ENCODE measurements around the gene RPEL1.
"Not testable (repeated sequence)": the region's sequence is repeated elsewhere in the genome, so short reads cannot be mapped to it uniquely, and the experiment has no call there.

Gene RPEL1

GRCh38 chr10:103238506-103239252 lies 7.0 kb upstream of the RPEL1 start:
- peak; percentile 1 for DNase-seq

GRCh38 chr10:103241262-103242011 lies 4.2 kb upstream of the RPEL1 start:
- no peak for DNase-seq

- peak; percentile 25 for DNase-seq
These were observed 918 bp upstream of the RPEL1 start for GRCh38 chr10:103244666-103245271.

GRCh38 chr10:103246324-103246723 lies 637 bp downstream of the RPEL1 start:
- no peak for DNase-seq

GRCh38 chr10:103254113-103254512 lies 8.4 kb downstream of the RPEL1 start:
- no peak for DNase-seq

- DNase-seq = no peak
These were observed 9.0 kb downstream of the RPEL1 start for GRCh38 chr10:103254538-103255325.

- no peak for DNase-seq
These were observed 10.9 kb downstream of the RPEL1 start for GRCh38 chr10:103256613-103257012.

- DNase-seq = no peak
These were observed 12.1 kb downstream of the RPEL1 start for GRCh38 chr10:103257812-103258211.

- DNase-seq = not testable (repeated sequence)
These were observed 13.2 kb downstream of the RPEL1 start for GRCh38 chr10:103258928-103259327.

- no peak for DNase-seq
These were observed 14.3 kb downstream of the RPEL1 start for GRCh38 chr10:103259989-103260388.

GRCh38 chr10:103262229-103262628 lies 16.5 kb downstream of the RPEL1 start:
- no peak for DNase-seq

GRCh38 chr10:103265717-103266329 lies 20.1 kb downstream of the RPEL1 start:
- no peak for DNase-seq

GRCh38 chr10:103273041-103273441 lies 27.4 kb downstream of the RPEL1 start:
- DNase-seq = no peak

GRCh38 chr10:103276251-103276895 lies 30.7 kb downstream of the RPEL1 start:
- DNase-seq = no peak

GRCh38 chr10:103276896-103277712 lies 31.4 kb downstream of the RPEL1 start, which contains the start of gene INA:
INA (plus strand) TSS chr10:103277138; CDS start chr10:103277212, 74 bp downstream.
- DNase-seq = peak; percentile 18

- no peak for DNase-seq
These were observed 32.2 kb downstream of the RPEL1 start for GRCh38 chr10:103277713-103278536.

GRCh38 chr10:103278537-103278823 lies 32.8 kb downstream of the RPEL1 start:
- DNase-seq = no peak

GRCh38 chr10:103278862-103279298 lies 33.2 kb downstream of the RPEL1 start:
- no peak for DNase-seq

GRCh38 chr10:103280031-103280430 lies 34.3 kb downstream of the RPEL1 start:
- no peak for DNase-seq

GRCh38 chr10:103280506-103280905 lies 34.8 kb downstream of the RPEL1 start:
- no peak for DNase-seq
